K562 (cell line): Measurements from ENCODE around the gene PUM1. TPM values are rescaled to one million over a fixed set of nuclear protein-coding genes. Genes with fewer than 3 reads are reported as not detected.
A peak's percentile ranks its signal among the peaks of the same experiment; 100 is the strongest.

Source experiments
- AFF4 ChIP-seq: sonication (generic); formaldehyde crosslinking; IDR thresholded peaks from 2 replicates; pipeline ENCODE4 v1.8.0; 2023; ENCODE audit warnings: mild to moderate bottlenecking, missing genetic modification reagents
- ARID1B ChIP-seq: fragments of 450-650 bp; IDR thresholded peaks from 2 replicates; pipeline ENCODE4 v1.6.1; 2016; ENCODE audit warnings: antibody characterized with exemption, mild to moderate bottlenecking, inconsistent platforms
- BCOR ChIP-seq: fragments of 450-650 bp; IDR thresholded peaks from 2 replicates; pipeline ENCODE4 v1.6.1; 2016
- CBFA2T3 ChIP-seq: fragments of 450-650 bp; IDR thresholded peaks from 2 replicates; pipeline ENCODE4 v1.6.1; 2017
- CSDE1 ChIP-seq, 2 experiments: fragments of 450-650 bp; IDR thresholded peaks; 2 replicates each; pipeline ENCODE4 v1.6.1; 2016; ENCODE audit warnings: mild to moderate bottlenecking in 1 of 2
- KAT7 ChIP-seq: sonication (generic); formaldehyde crosslinking; IDR thresholded peaks from 2 replicates; pipeline ENCODE4 v1.8.0; 2022; ENCODE audit warnings: missing genetic modification reagents, mild to moderate bottlenecking, borderline replicate concordance
- MAX ChIP-seq: sonication (generic); formaldehyde crosslinking; IDR thresholded peaks from 2 replicates; pipeline ENCODE4 v1.9.0; 2022; ENCODE audit warnings: mild to moderate bottlenecking, missing genetic modification reagents
- MCM2 ChIP-seq: fragments of 450-650 bp; IDR thresholded peaks from 2 replicates; pipeline ENCODE4 v1.6.1; 2017; ENCODE audit warnings: low read depth, mild to moderate bottlenecking
- MED1 ChIP-seq: sonication (generic); formaldehyde crosslinking; IDR thresholded peaks from 2 replicates; pipeline ENCODE4 v1.8.1; 2023; ENCODE audit warnings: missing genetic modification reagents, borderline replicate concordance
- MTF1 ChIP-seq: fragments of 250-450 bp; sonication (Bioruptor Pico); IDR thresholded peaks from 2 replicates; pipeline ENCODE4 v1.9.0; 2021; ENCODE audit warnings: moderate library complexity, mild to moderate bottlenecking, inconsistent platforms, borderline replicate concordance
- SMAD4 ChIP-seq: fragments of 250-450 bp; sonication (Bioruptor Pico); conservative IDR thresholded peaks from 2 replicates; pipeline ENCODE4 v1.8.0; 2021; ENCODE audit warnings: inconsistent platforms, mild to moderate bottlenecking, moderate library complexity
- SOX6 ChIP-seq: fragments of 450-650 bp; IDR thresholded peaks from 2 replicates; pipeline ENCODE4 v1.6.1; 2014; ENCODE audit warnings: mild to moderate bottlenecking
- SPI1 ChIP-seq: IDR thresholded peaks from 2 replicates; pipeline ENCODE4 v1.6.1; 2011; ENCODE audit warnings: low read depth, low read length, control low read depth, borderline replicate concordance
- SRSF7 ChIP-seq: fragments of 200-400 bp; formaldehyde crosslinking; optimal IDR thresholded peaks from 2 replicates; pipeline ENCODE3; 2017; ENCODE audit warnings: mild to moderate bottlenecking, low read depth, low read length
- STAG1 ChIP-seq: sonication (generic); formaldehyde crosslinking; IDR thresholded peaks from 2 replicates; pipeline ENCODE4 v1.5.0; 2020; ENCODE audit warnings: missing genetic modification reagents, borderline replicate concordance
- TSC22D4 ChIP-seq: fragments of 450-650 bp; IDR thresholded peaks from 2 replicates; pipeline ENCODE4 v1.6.1; 2016; ENCODE audit warnings: missing genetic modification characterization, missing biosample characterization, control low read depth
- ZBTB7A ChIP-seq: IDR thresholded peaks from 2 replicates; pipeline ENCODE4 v1.6.1; 2011; ENCODE audit warnings: low read depth, mild to moderate bottlenecking, low read length, moderate library complexity, borderline replicate concordance; ENCODE audit not compliant: control insufficient read depth
- ZNF143 ChIP-seq: sonication (generic); formaldehyde crosslinking; IDR thresholded peaks from 2 replicates; pipeline ENCODE4 v1.9.0; 2022; ENCODE audit warnings: mild to moderate bottlenecking, missing genetic modification reagents
- ZNF146 ChIP-seq: IDR thresholded peaks from one replicate; pipeline ENCODE4 v1.6.1; 2018; ENCODE audit warnings: missing compliant biosample characterization; ENCODE audit not compliant: unreplicated experiment
- ZNF507 ChIP-seq: conservative IDR thresholded peaks from 2 replicates; pipeline ENCODE4 v1.6.1; 2017; ENCODE audit warnings: missing genetic modification characterization, missing compliant biosample characterization
- polyA plus RNA-seq, 8 experiments: library from polyadenylated mRNA; depleted of rRNA in 4 of 8; stranded (reverse) in 5 of 8; unstranded in 3 of 8; fragments of >200 nt; fragmentation: Nextera tagmentation in 2 of 8; fragmentation: Illumina TruSeq in 1 of 8; extraction: Ambion mirVana in 2 of 8; extraction: Trizol in 1 of 8; gene quantifications; 2 replicates each; pipeline versions ENCODE4 v1.2.1 to v1.2.3, GENCODE V29; 2011 to 2014; ENCODE audit warnings: inconsistent platforms in 1 of 8, missing spikeins in 1 of 8
- total RNA-seq, 7 experiments: library from RNA; depleted of rRNA in 6 of 7; stranded (reverse); fragments of >200 nt in 6 of 7; fragmentation: Illumina TruSeq in 2 of 7; extraction: Trizol in 2 of 7; gene quantifications; 2 replicates each; pipeline versions ENCODE4 v1.2.1 to v1.2.3, GENCODE V29; 2011 to 2021; ENCODE audit warnings: low replicate concordance in 1 of 7
- TF ChIP-seq, protein P1 (sequence below): fragments of 200-800 bp; sonication (Bioruptor generic); IDR thresholded peaks from 2 replicates; pipeline ENCODE4 v1.6.1; 2017; ENCODE audit warnings: missing genetic modification characterization, missing compliant biosample characterization
- TF ChIP-seq, protein P2 (sequence below): fragments of 250-450 bp; sonication (Bioruptor Pico); IDR thresholded peaks from 2 replicates; pipeline ENCODE4 v1.8.0; 2021; ENCODE audit warnings: mild to moderate bottlenecking, moderate library complexity

PUM1 gene
- total and polyA plus RNA-seq, 9 of the 15 experiments (the other 6 are each of a cell fraction or from before 2014, with no cell fraction given), result 37.7 to 104 (median 55.7) TPM

- TF ChIP-seq CSDE1 (IDR thresholded peaks at IDR 0.05) (no peak), SOX6 (no peak), MCM2 (no peak), TSC22D4 (tag) (no peak), STAG1 (0 out of 2 replicates have a peak, but pooled peaks have one; percentile 36), MTF1 (CRISPR knock-in tag) (no peak), MAX (CRISPR knock-in tag) (peak; percentile 50), AFF4 (CRISPR knock-in tag) (no peak), SPI1 (no peak), ZNF507 (tag) (no peak), SMAD4 (no peak), CBFA2T3 (0 out of 2 replicates have a peak, but pooled peaks have one; percentile 5), BCOR (no peak), ZNF146 (CRISPR knock-in tag) (no peak), SRSF7 (no peak), KAT7 (CRISPR knock-in tag) (peak; percentile 57; the same call in 1 of the 2 replicates), ARID1B (0 out of 2 replicates have a peak, but pooled peaks have one; percentile 18), MED1 (CRISPR knock-in tag) (peak; percentile 74; the same call in 1 of the 2 replicates), ZNF143 (CRISPR knock-in tag) (0 out of 2 replicates have a peak, but pooled peaks have one; percentile 11), ZBTB7A (peak; percentile 16; the same call in 1 of the 2 replicates)
- TF ChIP-seq, protein P1, sequence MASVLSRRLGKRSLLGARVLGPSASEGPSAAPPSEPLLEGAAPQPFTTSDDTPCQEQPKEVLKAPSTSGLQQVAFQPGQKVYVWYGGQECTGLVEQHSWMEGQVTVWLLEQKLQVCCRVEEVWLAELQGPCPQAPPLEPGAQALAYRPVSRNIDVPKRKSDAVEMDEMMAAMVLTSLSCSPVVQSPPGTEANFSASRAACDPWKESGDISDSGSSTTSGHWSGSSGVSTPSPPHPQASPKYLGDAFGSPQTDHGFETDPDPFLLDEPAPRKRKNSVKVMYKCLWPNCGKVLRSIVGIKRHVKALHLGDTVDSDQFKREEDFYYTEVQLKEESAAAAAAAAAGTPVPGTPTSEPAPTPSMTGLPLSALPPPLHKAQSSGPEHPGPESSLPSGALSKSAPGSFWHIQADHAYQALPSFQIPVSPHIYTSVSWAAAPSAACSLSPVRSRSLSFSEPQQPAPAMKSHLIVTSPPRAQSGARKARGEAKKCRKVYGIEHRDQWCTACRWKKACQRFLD (CRISPR knock-in tag), result 0 out of 2 replicates have a peak, but pooled peaks have one; percentile 0
- TF ChIP-seq, protein P2, sequence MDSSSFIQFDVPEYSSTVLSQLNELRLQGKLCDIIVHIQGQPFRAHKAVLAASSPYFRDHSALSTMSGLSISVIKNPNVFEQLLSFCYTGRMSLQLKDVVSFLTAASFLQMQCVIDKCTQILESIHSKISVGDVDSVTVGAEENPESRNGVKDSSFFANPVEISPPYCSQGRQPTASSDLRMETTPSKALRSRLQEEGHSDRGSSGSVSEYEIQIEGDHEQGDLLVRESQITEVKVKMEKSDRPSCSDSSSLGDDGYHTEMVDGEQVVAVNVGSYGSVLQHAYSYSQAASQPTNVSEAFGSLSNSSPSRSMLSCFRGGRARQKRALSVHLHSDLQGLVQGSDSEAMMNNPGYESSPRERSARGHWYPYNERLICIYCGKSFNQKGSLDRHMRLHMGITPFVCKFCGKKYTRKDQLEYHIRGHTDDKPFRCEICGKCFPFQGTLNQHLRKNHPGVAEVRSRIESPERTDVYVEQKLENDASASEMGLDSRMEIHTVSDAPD, result no peak
Observed at GRCh38 chr1:30907481-30908315, 157.8 kb downstream of the PUM1 start (continued).
